Measurements from ENCODE around the gene LCK.

DNA sequence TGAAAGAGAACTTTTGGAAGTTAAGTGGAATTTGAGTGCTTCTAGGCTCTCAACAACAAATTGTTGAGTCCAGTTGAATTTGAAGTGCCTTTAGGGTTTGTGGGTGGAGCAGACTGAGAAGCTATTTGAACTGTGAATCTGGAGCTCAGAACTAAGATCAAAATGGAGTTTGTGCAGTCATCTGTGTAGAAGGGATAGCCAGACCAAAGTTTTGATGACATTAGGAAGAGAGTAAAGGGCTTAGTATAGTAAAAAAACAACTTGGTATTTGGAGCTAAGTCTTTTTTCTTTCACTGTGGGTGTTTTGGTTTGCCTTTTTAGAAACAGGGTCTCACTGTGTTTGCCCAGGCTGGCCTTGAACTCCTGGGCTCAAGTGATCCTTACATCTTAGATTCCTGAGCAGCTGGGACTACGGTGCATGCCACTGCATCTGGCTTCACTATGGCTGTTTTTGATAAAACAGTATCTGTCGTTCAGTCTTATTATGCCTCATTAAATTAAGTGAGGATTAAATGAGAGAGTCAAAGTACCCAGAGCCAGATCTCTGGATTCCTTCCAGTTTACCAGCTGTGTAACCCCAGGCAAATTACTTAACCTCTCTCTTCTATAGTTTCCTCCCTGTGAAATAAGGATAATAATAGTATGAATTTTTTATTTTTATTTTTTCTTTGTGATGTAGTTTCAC is 60.8 kb downstream of the LCK start:
- TF ChIP-seq, protein P1, sequence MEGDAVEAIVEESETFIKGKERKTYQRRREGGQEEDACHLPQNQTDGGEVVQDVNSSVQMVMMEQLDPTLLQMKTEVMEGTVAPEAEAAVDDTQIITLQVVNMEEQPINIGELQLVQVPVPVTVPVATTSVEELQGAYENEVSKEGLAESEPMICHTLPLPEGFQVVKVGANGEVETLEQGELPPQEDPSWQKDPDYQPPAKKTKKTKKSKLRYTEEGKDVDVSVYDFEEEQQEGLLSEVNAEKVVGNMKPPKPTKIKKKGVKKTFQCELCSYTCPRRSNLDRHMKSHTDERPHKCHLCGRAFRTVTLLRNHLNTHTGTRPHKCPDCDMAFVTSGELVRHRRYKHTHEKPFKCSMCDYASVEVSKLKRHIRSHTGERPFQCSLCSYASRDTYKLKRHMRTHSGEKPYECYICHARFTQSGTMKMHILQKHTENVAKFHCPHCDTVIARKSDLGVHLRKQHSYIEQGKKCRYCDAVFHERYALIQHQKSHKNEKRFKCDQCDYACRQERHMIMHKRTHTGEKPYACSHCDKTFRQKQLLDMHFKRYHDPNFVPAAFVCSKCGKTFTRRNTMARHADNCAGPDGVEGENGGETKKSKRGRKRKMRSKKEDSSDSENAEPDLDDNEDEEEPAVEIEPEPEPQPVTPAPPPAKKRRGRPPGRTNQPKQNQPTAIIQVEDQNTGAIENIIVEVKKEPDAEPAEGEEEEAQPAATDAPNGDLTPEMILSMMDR (IDR thresholded peaks at IDR 0.05; ENCODE audit: poor library complexity): no peak
- TF ChIP-seq EZH2 (IDR thresholded peaks at IDR 0.05; ENCODE audit: borderline replicate concordance): no peak
